Osteoblast (primary cell): ENCODE data around the gene DAO. TPM values are rescaled to one million over a fixed set of nuclear protein-coding genes. Genes with fewer than 3 reads are reported as not detected.

Source experiments
- DNase-seq: peaks from one replicate; pipeline ENCODE4 v3.0.0; 2011; ENCODE audit warnings: low spot score, mixed read lengths; ENCODE audit not compliant: insufficient read length; ENCODE audit errors: missing footprints
- H2AFZ ChIP-seq: 2 replicates; pipeline ENCODE4 v1.6.0; 2011; ENCODE audit warnings: mild to moderate bottlenecking, low read length
- H3K27ac ChIP-seq: 2 replicates; pipeline ENCODE4 v1.5.1; 2011; ENCODE audit warnings: mild to moderate bottlenecking, low read depth, low read length, moderate library complexity
- H3K27me3 ChIP-seq: 2 replicates; pipeline ENCODE4 v1.6.0; 2012; ENCODE audit warnings: mild to moderate bottlenecking, control low read depth, inconsistent platforms, low read length, moderate library complexity; ENCODE audit not compliant: insufficient read depth
- H3K36me3 ChIP-seq: 2 replicates; pipeline ENCODE4 v1.5.1; 2011; ENCODE audit warnings: mild to moderate bottlenecking, low read length, control low read depth, moderate library complexity; ENCODE audit not compliant: insufficient read depth
- H3K4me1 ChIP-seq: 2 replicates; pipeline ENCODE4 v1.5.1; 2011; ENCODE audit warnings: mild to moderate bottlenecking, low read length, control low read depth, moderate library complexity; ENCODE audit not compliant: insufficient read depth
- H3K4me2 ChIP-seq: 2 replicates; pipeline ENCODE4 v1.6.0; 2011; ENCODE audit warnings: mild to moderate bottlenecking, low read length; ENCODE audit not compliant: insufficient read depth
- H3K4me3 ChIP-seq: fragments of 200-600 bp; sonication (generic); 3 replicates; pipeline ENCODE4 v1.5.1; 2012; ENCODE audit warnings: mild to moderate bottlenecking, low read length, inconsistent platforms; ENCODE audit not compliant: insufficient read depth
- H3K79me2 ChIP-seq: 2 replicates; pipeline ENCODE4 v1.6.0; 2012; ENCODE audit warnings: mild to moderate bottlenecking, low read length, control low read depth, inconsistent platforms; ENCODE audit not compliant: insufficient read depth
- H3K9me3 ChIP-seq: 2 replicates; pipeline ENCODE4 v1.5.1; 2011; ENCODE audit warnings: low read depth, low read length, control low read depth
- H4K20me1 ChIP-seq: 2 replicates; pipeline ENCODE4 v1.6.0; 2012; ENCODE audit warnings: mild to moderate bottlenecking, low read length, control low read depth; ENCODE audit not compliant: insufficient read depth
- CTCF ChIP-seq: IDR thresholded peaks from 2 replicates; pipeline ENCODE4 v1.5.1; 2011; ENCODE audit warnings: mild to moderate bottlenecking, low read depth, low read length, moderate library complexity; ENCODE audit errors: extremely low read depth
- total RNA-seq: library from RNA; depleted of rRNA; stranded (reverse); fragments of >200 nt; gene quantifications from 2 replicates; pipeline ENCODE4 v1.2.3, GENCODE V29; 2012

Gene DAO
- total RNA-seq, 1 donor, result not detected

- DNase-seq, result peak; percentile 89
- peaks cover 79% of the 10 kb centered on the region for H3K4me1 ChIP-seq
- no peaks in the 10 kb centered on the region for H4K20me1 ChIP-seq
- peak overlapping the region; percentile 99 for H3K27ac ChIP-seq
- peak overlapping the region; percentile 30 for H3K4me3 ChIP-seq
- no peaks in the 10 kb centered on the region for H3K27me3 ChIP-seq
- H3K9me3 ChIP-seq, result no peaks in the 10 kb centered on the region
- H3K79me2 ChIP-seq, result peaks cover 75% of the 10 kb centered on the region
- H2AFZ ChIP-seq, result no peak overlapping the region
- H3K4me2 ChIP-seq, result peak overlapping the region; percentile 80
- TF ChIP-seq CTCF, result no peak
- H3K36me3 ChIP-seq, result peaks cover 70% of the 10 kb centered on the region
Observed at GRCh38 chr12:108833355-108833733, 46.5 kb upstream of the DAO start.

GRCh38 chr12:108833757-108834472 is 46.0 kb upstream of the DAO start:
- Histone ChIP-seq H3K4me1 (peaks cover 77% of the 10 kb centered on the region), H2AFZ (no peak overlapping the region), H3K36me3 (peaks cover 67% of the 10 kb centered on the region), H4K20me1 (no peaks in the 10 kb centered on the region), H3K27me3 (no peaks in the 10 kb centered on the region), H3K79me2 (peaks cover 71% of the 10 kb centered on the region), H3K9me3 (no peaks in the 10 kb centered on the region), H3K4me2 (peak overlapping the region; percentile 80), H3K27ac (peak overlapping the region; percentile 99), H3K4me3 (no peak overlapping the region)
- no peak for TF ChIP-seq CTCF
- DNase-seq, result no peak

GRCh38 chr12:108835860-108836634 is 43.8 kb upstream of the DAO start:
- H3K27ac ChIP-seq, result peak overlapping the region; percentile 100
- H3K9me3 ChIP-seq, result no peaks in the 10 kb centered on the region
- no peak for TF ChIP-seq CTCF
- H3K36me3 ChIP-seq, result peaks cover 52% of the 10 kb centered on the region
- peaks cover 63% of the 10 kb centered on the region for H3K79me2 ChIP-seq
- no peak overlapping the region for H3K4me3 ChIP-seq
- peaks cover 92% of the 10 kb centered on the region for H3K4me1 ChIP-seq
- no peaks in the 10 kb centered on the region for H4K20me1 ChIP-seq
- no peak overlapping the region for H3K4me2 ChIP-seq
- H3K27me3 ChIP-seq, result no peaks in the 10 kb centered on the region
- H2AFZ ChIP-seq, result no peak overlapping the region
- no peak for DNase-seq

- no peak for TF ChIP-seq CTCF
- H3K4me1 ChIP-seq, result peaks cover 83% of the 10 kb centered on the region
- H3K27ac ChIP-seq, result peak overlapping the region; percentile 100
- peaks cover 47% of the 10 kb centered on the region for H3K36me3 ChIP-seq
- peaks cover 60% of the 10 kb centered on the region for H3K79me2 ChIP-seq
- H3K4me3 ChIP-seq, result no peak overlapping the region
- H3K9me3 ChIP-seq, result no peaks in the 10 kb centered on the region
- H2AFZ ChIP-seq, result no peak overlapping the region
- H3K27me3 ChIP-seq, result no peaks in the 10 kb centered on the region
- no peak for DNase-seq
- no peaks in the 10 kb centered on the region for H4K20me1 ChIP-seq
- no peak overlapping the region for H3K4me2 ChIP-seq
Observed at GRCh38 chr12:108837239-108837638, 42.7 kb upstream of the DAO start.
